Panc1 (cell line): ENCODE results near the gene TRAF3IP3. TPM values are rescaled to one million over a fixed set of nuclear protein-coding genes. Genes with fewer than 3 reads are reported as not detected.
A peak's percentile ranks its signal among the peaks of the same experiment; 100 is the strongest.

ENCODE experiments used
- ATAC-seq: fragments of 200-7000 bp; cut with Tn5 transposase; 2 replicates; pipeline ENCODE4 v1.9.1; 2020; ENCODE audit warnings: mild to moderate bottlenecking, moderate library complexity
- BruUV-seq: library from RNA; stranded (reverse); fragments of 400-500 nt; replicated peaks from 2 replicates; lab custom pipeline; 2021; lab: Mats Ljungman, UMichigan
- CTCF ChIA-PET: fragments of 300-600 bp; sonication (Branson Sonifier 250); formaldehyde crosslinking; loops from one replicate; lab custom pipeline; 2022; ENCODE audit warnings: antibody characterized with exemption; lab: Charles Lee
- POLR2A ChIA-PET: fragments of 300-600 bp; sonication (Branson Sonifier 250); formaldehyde crosslinking; loops from one replicate; lab custom pipeline; 2022; ENCODE audit warnings: antibody characterized with exemption; lab: Charles Lee
- DNase-seq: peaks from one replicate; pipeline ENCODE4 v3.0.0-alpha.2; 2010; ENCODE audit warnings: low read depth, low spot score
- H3K27ac ChIP-seq: 2 replicates; pipeline ENCODE4 v1.5.1; 2011; ENCODE audit warnings: mild to moderate bottlenecking, low read length, inconsistent platforms
- H3K27me3 ChIP-seq: fragments of 200-500 bp; sonication (Bioruptor generic); 2 replicates; pipeline ENCODE4 v1.6.0; 2014; ENCODE audit warnings: low read length, inconsistent platforms; ENCODE audit not compliant: control insufficient read depth, insufficient read depth
- H3K36me3 ChIP-seq: fragments of 200-500 bp; sonication (Bioruptor generic); 2 replicates; pipeline ENCODE4 v1.5.1; 2014; ENCODE audit warnings: inconsistent platforms, mild to moderate bottlenecking, low read length, moderate library complexity; ENCODE audit not compliant: control insufficient read depth, insufficient read depth
- H3K4me1 ChIP-seq: 2 replicates; pipeline ENCODE4 v1.5.1; 2011; ENCODE audit warnings: inconsistent platforms, mild to moderate bottlenecking, low read length, moderate library complexity; ENCODE audit not compliant: control insufficient read depth, insufficient read depth
- H3K4me3 ChIP-seq, 2 experiments: 2 replicates each; pipeline ENCODE4 v1.5.1; 2011 to 2012; ENCODE audit warnings: low read depth in 2 of 2, low read length in 2 of 2, mild to moderate bottlenecking in 2 of 2, inconsistent platforms in 1 of 2, moderate library complexity in 1 of 2
- H3K9me3 ChIP-seq: fragments of 200-500 bp; sonication (Bioruptor generic); 2 replicates; pipeline ENCODE4 v1.5.1; 2014; ENCODE audit warnings: low read depth, mild to moderate bottlenecking, inconsistent platforms, low read length, moderate library complexity; ENCODE audit not compliant: control insufficient read depth, insufficient read depth
- POLR2AphosphoS5 ChIP-seq: IDR thresholded peaks from 2 replicates; pipeline ENCODE4 v1.6.1; 2012; ENCODE audit warnings: mild to moderate bottlenecking, low read depth, low read length, moderate library complexity
- SIN3A ChIP-seq: IDR thresholded peaks from 2 replicates; pipeline ENCODE4 v1.6.1; 2012; ENCODE audit warnings: low read depth, mild to moderate bottlenecking, low read length, moderate library complexity, borderline replicate concordance; ENCODE audit not compliant: insufficient read depth
- TCF7L2 ChIP-seq: IDR thresholded peaks from 2 replicates; pipeline ENCODE4 v1.6.1; 2011; ENCODE audit warnings: mild to moderate bottlenecking, low read depth, low read length, inconsistent platforms
- in situ Hi-C: cut with HindIII; loops from 2 replicates; pipeline ENCODE4 v1.10.0; 2016; ENCODE audit warnings: low sequenced_read_pairs, low pct_unique_long_range_greater_than_20kb
- intact Hi-C: fragments of 100-400 bp; cut with micrococcal nuclease; formaldehyde crosslinking; loops from one replicate; pipeline ENCODE4 v1.10.0; 2022; ENCODE audit not compliant: unreplicated experiment
- total RNA-seq: library from RNA; stranded (reverse); gene quantifications from one replicate; pipeline ENCODE4 v1.2.1, GENCODE V29; 2021; ENCODE audit not compliant: unreplicated experiment
- TF ChIP-seq, protein P1 (sequence below), 2 experiments: IDR thresholded peaks; 2 replicates each; pipeline ENCODE4 v1.6.1; 2011 to 2012; ENCODE audit warnings: low read depth in 2 of 2, control low read depth in 1 of 2, low read length in 1 of 2, mild to moderate bottlenecking in 1 of 2, moderate library complexity in 1 of 2; ENCODE audit not compliant: insufficient read depth in 1 of 2
- TF ChIP-seq, protein P2 (sequence below): fragments of 450-650 bp; IDR thresholded peaks from 2 replicates; pipeline ENCODE4 v1.5.1; 2017; ENCODE audit warnings: mild to moderate bottlenecking

Gene TRAF3IP3
- total RNA-seq, 1 experiment from 2014 or later = 0.67 TPM

DNA sequence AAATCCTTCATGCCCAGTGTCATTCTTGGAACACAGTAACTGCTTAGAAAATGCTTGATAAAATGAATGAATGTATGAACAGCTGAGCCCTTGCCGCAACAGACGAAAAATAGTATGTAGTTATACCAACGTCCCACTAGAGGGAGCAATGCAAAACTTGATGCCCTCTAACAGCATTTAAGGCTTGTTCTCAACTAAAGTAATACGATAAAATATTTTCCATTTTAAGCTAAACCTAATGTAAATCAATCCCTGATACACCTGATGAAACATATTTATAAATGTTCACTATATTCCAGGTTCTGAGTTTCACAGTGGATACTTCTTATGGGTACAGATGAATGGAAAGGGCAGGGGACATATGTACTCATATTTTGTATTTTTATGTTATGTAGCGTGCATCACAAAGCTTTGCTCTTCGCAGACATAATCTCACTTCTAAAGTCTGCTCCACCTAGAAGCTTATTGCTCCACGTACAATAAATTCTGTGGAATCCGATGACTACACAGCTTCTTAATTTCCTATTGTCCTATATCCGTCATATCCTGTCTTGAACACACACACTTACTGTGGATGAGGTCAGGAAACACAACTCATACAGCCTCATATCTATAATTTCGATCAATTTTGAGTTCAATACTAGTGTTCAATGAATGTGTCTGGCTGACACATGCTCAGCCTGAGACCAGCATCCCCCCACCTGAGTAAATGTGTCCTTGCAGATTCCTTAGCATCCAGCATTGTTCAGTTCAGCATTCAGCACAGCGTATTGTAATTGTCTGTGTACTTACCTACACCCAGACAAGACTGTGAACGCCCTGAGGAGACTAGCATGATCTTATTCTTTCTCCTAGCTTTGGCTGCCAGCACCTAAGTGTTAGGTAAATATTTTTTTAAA lies 67.5 kb downstream of the TRAF3IP3 start:
- ChIA-PET POLR2A (no interaction called here), CTCF (interaction anchor here (0.7 to 1.2 kb wide), 6 partner anchors 11 to 254 kb away, joined by 3 to 4 read pairs (median 3); no protein-coding TSS in a partner anchor)
- intact Hi-C loops = no loop called here
- peak overlapping the region in 1 of 2 experiments; percentile 32; a peak in 2 of 4 replicates for H3K4me3 ChIP-seq
- H3K36me3 ChIP-seq = no peaks in the 10 kb centered on the region
- TF ChIP-seq, protein P1, sequence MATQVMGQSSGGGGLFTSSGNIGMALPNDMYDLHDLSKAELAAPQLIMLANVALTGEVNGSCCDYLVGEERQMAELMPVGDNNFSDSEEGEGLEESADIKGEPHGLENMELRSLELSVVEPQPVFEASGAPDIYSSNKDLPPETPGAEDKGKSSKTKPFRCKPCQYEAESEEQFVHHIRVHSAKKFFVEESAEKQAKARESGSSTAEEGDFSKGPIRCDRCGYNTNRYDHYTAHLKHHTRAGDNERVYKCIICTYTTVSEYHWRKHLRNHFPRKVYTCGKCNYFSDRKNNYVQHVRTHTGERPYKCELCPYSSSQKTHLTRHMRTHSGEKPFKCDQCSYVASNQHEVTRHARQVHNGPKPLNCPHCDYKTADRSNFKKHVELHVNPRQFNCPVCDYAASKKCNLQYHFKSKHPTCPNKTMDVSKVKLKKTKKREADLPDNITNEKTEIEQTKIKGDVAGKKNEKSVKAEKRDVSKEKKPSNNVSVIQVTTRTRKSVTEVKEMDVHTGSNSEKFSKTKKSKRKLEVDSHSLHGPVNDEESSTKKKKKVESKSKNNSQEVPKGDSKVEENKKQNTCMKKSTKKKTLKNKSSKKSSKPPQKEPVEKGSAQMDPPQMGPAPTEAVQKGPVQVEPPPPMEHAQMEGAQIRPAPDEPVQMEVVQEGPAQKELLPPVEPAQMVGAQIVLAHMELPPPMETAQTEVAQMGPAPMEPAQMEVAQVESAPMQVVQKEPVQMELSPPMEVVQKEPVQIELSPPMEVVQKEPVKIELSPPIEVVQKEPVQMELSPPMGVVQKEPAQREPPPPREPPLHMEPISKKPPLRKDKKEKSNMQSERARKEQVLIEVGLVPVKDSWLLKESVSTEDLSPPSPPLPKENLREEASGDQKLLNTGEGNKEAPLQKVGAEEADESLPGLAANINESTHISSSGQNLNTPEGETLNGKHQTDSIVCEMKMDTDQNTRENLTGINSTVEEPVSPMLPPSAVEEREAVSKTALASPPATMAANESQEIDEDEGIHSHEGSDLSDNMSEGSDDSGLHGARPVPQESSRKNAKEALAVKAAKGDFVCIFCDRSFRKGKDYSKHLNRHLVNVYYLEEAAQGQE (IDR thresholded peaks at IDR 0.05; ENCODE audit: insufficient read depth in 1 of 2, low read depth in 2 of 2, low read length in 1 of 2) = no peak
- TF ChIP-seq POLR2AphosphoS5 = no peak
- TF ChIP-seq TCF7L2 = no peak
- TF ChIP-seq, protein P2, sequence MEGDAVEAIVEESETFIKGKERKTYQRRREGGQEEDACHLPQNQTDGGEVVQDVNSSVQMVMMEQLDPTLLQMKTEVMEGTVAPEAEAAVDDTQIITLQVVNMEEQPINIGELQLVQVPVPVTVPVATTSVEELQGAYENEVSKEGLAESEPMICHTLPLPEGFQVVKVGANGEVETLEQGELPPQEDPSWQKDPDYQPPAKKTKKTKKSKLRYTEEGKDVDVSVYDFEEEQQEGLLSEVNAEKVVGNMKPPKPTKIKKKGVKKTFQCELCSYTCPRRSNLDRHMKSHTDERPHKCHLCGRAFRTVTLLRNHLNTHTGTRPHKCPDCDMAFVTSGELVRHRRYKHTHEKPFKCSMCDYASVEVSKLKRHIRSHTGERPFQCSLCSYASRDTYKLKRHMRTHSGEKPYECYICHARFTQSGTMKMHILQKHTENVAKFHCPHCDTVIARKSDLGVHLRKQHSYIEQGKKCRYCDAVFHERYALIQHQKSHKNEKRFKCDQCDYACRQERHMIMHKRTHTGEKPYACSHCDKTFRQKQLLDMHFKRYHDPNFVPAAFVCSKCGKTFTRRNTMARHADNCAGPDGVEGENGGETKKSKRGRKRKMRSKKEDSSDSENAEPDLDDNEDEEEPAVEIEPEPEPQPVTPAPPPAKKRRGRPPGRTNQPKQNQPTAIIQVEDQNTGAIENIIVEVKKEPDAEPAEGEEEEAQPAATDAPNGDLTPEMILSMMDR = peak; percentile 80
- no peak for DNase-seq
- no TSS peak for BruUV-seq
- no peaks in the 10 kb centered on the region for H3K9me3 ChIP-seq
- in situ Hi-C loops = no loop called here
- ATAC-seq = peak; percentile 67
- peaks cover 9% of the 10 kb centered on the region for H3K4me1 ChIP-seq
- no peak overlapping the region for H3K27ac ChIP-seq
- H3K27me3 ChIP-seq = no peaks in the 10 kb centered on the region; the same call in 1 of the 2 replicates

DNA sequence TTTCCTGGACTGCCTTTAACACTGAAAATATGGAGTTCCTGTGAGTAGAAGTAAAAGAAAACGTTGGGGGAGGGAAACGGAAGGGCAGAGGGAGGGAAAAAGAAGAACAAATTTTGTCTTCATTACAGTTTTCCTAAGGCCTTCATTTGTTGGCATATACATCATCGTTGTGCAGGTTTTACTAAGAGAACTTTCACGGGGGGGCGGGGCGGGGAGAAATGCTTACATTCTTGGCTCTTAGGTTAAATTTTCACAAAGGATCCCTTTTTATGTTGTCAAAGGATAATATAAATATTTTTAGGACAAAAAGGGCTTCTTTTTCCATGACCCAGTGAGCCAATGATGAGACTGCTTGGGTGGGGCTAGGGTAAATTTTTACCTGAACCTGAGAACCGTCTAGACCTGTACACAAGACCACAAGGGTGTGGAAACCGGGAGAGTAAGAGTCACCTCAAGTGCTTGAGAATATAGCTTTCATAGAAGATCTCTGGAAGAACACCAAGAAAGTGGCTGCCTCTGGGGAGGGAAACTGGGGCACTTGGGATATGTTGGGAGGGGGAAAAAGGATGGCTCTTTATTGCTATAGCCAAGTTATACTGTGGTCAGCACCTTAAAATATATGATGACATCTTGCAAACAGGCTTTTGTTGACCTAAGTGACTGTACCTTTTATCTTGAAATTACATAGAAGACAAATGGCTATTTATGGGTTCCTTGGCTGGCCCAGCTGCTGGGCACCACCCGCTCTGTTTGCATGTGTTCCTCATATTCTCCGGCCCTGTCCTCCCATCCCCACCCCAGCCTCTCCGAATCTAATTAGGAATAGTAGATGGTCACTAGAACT lies 70.0 kb downstream of the TRAF3IP3 start:
- no peak overlapping the region for H3K4me3 ChIP-seq
- intact Hi-C loops (no loop called here), in situ Hi-C loops (no loop called here)
- CTCF ChIA-PET = no interaction called here
- POLR2A ChIA-PET = no interaction called here
- no peak overlapping the region for H3K27ac ChIP-seq
- BruUV-seq = no TSS peak
- H3K4me1 ChIP-seq = peaks cover 14% of the 10 kb centered on the region
- TF ChIP-seq TCF7L2 (no peak), POLR2AphosphoS5 (no peak), SIN3A (no peak)
- TF ChIP-seq, protein P1 (IDR thresholded peaks at IDR 0.05; ENCODE audit: insufficient read depth in 1 of 2, low read depth in 2 of 2, low read length in 1 of 2) = no peak
- DNase-seq (no peak), ATAC-seq (no peak)
- H3K36me3 ChIP-seq = peaks cover 5% of the 10 kb centered on the region; the same call in 1 of the 2 replicates
- no peaks in the 10 kb centered on the region for H3K9me3 ChIP-seq
- H3K27me3 ChIP-seq = no peaks in the 10 kb centered on the region
